SK-N-SH treated with all-trans-retinoic acid at 6 μM for 48 hours (cell line): ENCODE data around the gene PRKG2.

Source experiments
- ATAC-seq: fragments of 200-7000 bp; cut with Tn5 transposase; 3 replicates; pipeline ENCODE4 v1.9.1; 2020; ENCODE audit warnings: mild to moderate bottlenecking, moderate library complexity
- CSDC2 ChIP-seq: fragments of 250-450 bp; sonication (Bioruptor Pico); IDR thresholded peaks from 2 replicates; pipeline ENCODE4 v1.5.0; 2020; ENCODE audit warnings: mild to moderate bottlenecking, moderate library complexity
- CSRNP3 ChIP-seq: fragments of 250-450 bp; sonication (Bioruptor Pico); IDR thresholded peaks from 2 replicates; pipeline ENCODE4 v1.5.1; 2021; ENCODE audit warnings: mild to moderate bottlenecking, moderate library complexity
- ESRRG ChIP-seq: fragments of 250-450 bp; sonication (Bioruptor Pico); IDR thresholded peaks from 2 replicates; pipeline ENCODE4 v1.6.1; 2021; ENCODE audit warnings: mild to moderate bottlenecking
- GLIS3 ChIP-seq: fragments of 250-450 bp; sonication (Bioruptor Pico); IDR thresholded peaks from 2 replicates; pipeline ENCODE4 v1.5.0; 2020; ENCODE audit warnings: mild to moderate bottlenecking, moderate library complexity
- ISL1 ChIP-seq: fragments of 250-450 bp; sonication (Bioruptor Pico); IDR thresholded peaks from 2 replicates; pipeline ENCODE4 v2.1.2; 2022; ENCODE audit warnings: mild to moderate bottlenecking, moderate library complexity
- OSR1 ChIP-seq: fragments of 250-450 bp; sonication (Bioruptor Pico); IDR thresholded peaks from 2 replicates; pipeline ENCODE4 v1.8.0; 2022; ENCODE audit warnings: moderate library complexity, mild to moderate bottlenecking, inconsistent platforms
- PATZ1 ChIP-seq: fragments of 250-450 bp; sonication (Bioruptor Pico); IDR thresholded peaks from 2 replicates; pipeline ENCODE4 v1.8.0; 2020; ENCODE audit warnings: mild to moderate bottlenecking, moderate library complexity, borderline replicate concordance
- POU6F1 ChIP-seq: fragments of 250-450 bp; sonication (Bioruptor Pico); IDR thresholded peaks from 2 replicates; pipeline ENCODE4 v1.8.0; 2021; ENCODE audit warnings: low read depth, mild to moderate bottlenecking, moderate library complexity, borderline replicate concordance
- PPARA ChIP-seq: fragments of 250-450 bp; sonication (Bioruptor Pico); IDR thresholded peaks from 2 replicates; pipeline ENCODE4 v1.5.0; 2020; ENCODE audit warnings: mild to moderate bottlenecking, borderline replicate concordance
- RARB ChIP-seq: fragments of 250-450 bp; sonication (Bioruptor Pico); IDR thresholded peaks from 2 replicates; pipeline ENCODE4 v1.8.0; 2021; ENCODE audit warnings: mild to moderate bottlenecking, moderate library complexity
- SNAI2 ChIP-seq: fragments of 250-450 bp; sonication (Bioruptor Pico); IDR thresholded peaks from 2 replicates; pipeline ENCODE4 v1.5.0; 2020; ENCODE audit warnings: mild to moderate bottlenecking, moderate library complexity
- TCF4 ChIP-seq: fragments of 250-450 bp; sonication (Bioruptor Pico); IDR thresholded peaks from 2 replicates; pipeline ENCODE4 v1.8.0; 2021; ENCODE audit warnings: mild to moderate bottlenecking, moderate library complexity, borderline replicate concordance
- TOX ChIP-seq: fragments of 250-450 bp; sonication (Bioruptor Pico); IDR thresholded peaks from 2 replicates; pipeline ENCODE4 v1.8.0; 2021; ENCODE audit warnings: mild to moderate bottlenecking, moderate library complexity, borderline replicate concordance
- TSHZ2 ChIP-seq: fragments of 250-450 bp; sonication (Bioruptor Pico); IDR thresholded peaks from 2 replicates; pipeline ENCODE4 v1.5.0; 2020; ENCODE audit warnings: mild to moderate bottlenecking, moderate library complexity
- ZC3H10 ChIP-seq: fragments of 250-450 bp; sonication (Bioruptor Pico); IDR thresholded peaks from 2 replicates; pipeline ENCODE4 v1.5.1; 2021; ENCODE audit warnings: mild to moderate bottlenecking, moderate library complexity
- ZFP3 ChIP-seq: fragments of 250-450 bp; sonication (Bioruptor Pico); IDR thresholded peaks from 2 replicates; pipeline ENCODE4 v1.5.0; 2020; ENCODE audit warnings: mild to moderate bottlenecking, moderate library complexity
- ZFP30 ChIP-seq: fragments of 450-650 bp; formaldehyde crosslinking; IDR thresholded peaks from 2 replicates; pipeline ENCODE4 v1.5.0; 2022; ENCODE audit warnings: mild to moderate bottlenecking, moderate library complexity
- ZNF70 ChIP-seq: fragments of 450-650 bp; formaldehyde crosslinking; IDR thresholded peaks from 2 replicates; pipeline ENCODE4 v1.5.0; 2020; ENCODE audit warnings: mild to moderate bottlenecking, moderate library complexity
- ZNF8 ChIP-seq: fragments of 450-650 bp; formaldehyde crosslinking; IDR thresholded peaks from 2 replicates; pipeline ENCODE4 v1.5.0; 2020; ENCODE audit warnings: mild to moderate bottlenecking, moderate library complexity

Gene PRKG2

GRCh38 chr4:81116566-81116965 is 98.5 kb downstream of the PRKG2 start:
- no peak for TF ChIP-seq SNAI2 (CRISPR knock-in tag)
- no peak for ATAC-seq

GRCh38 chr4:81113024-81113423 is 102.0 kb downstream of the PRKG2 start:
- TF ChIP-seq PPARA (CRISPR knock-in tag) (no peak), GLIS3 (CRISPR knock-in tag) (no peak), ZC3H10 (CRISPR knock-in tag) (no peak), PATZ1 (CRISPR knock-in tag) (no peak), TSHZ2 (CRISPR knock-in tag) (no peak), CSRNP3 (no peak), POU6F1 (no peak), ZNF70 (CRISPR knock-in tag) (no peak), ESRRG (CRISPR knock-in tag) (no peak), SNAI2 (CRISPR knock-in tag) (no peak), ISL1 (CRISPR knock-in tag) (no peak), OSR1 (CRISPR knock-in tag) (no peak), RARB (CRISPR knock-in tag) (no peak), ZFP30 (CRISPR knock-in tag) (no peak), ZFP3 (CRISPR knock-in tag) (no peak), ZNF8 (no peak)
- TF ChIP-seq, all 23 proteins: peak for 0
- no peak for ATAC-seq

GRCh38 chr4:81109356-81109755 is 105.7 kb downstream of the PRKG2 start:
- no peak for TF ChIP-seq TOX
- no peak for TF ChIP-seq CSDC2 (CRISPR knock-in tag)
- no peak for TF ChIP-seq ESRRG (CRISPR knock-in tag)
- TF ChIP-seq ZFP3 (CRISPR knock-in tag): no peak
- TF ChIP-seq PPARA (CRISPR knock-in tag): no peak
- ATAC-seq: no peak

GRCh38 chr4:81106150-81106549 is 108.9 kb downstream of the PRKG2 start:
- no peak for ATAC-seq
- no peak for TF ChIP-seq ISL1 (CRISPR knock-in tag)
- TF ChIP-seq CSDC2 (CRISPR knock-in tag): no peak
- TF ChIP-seq ZNF70 (CRISPR knock-in tag): no peak
- TF ChIP-seq OSR1 (CRISPR knock-in tag): no peak
- TF ChIP-seq ZFP3 (CRISPR knock-in tag): no peak
- TF ChIP-seq POU6F1: no peak

- no peak for ATAC-seq
- TF ChIP-seq TSHZ2 (CRISPR knock-in tag) (no peak), TCF4 (CRISPR knock-in tag) (no peak), PPARA (CRISPR knock-in tag) (no peak), ISL1 (CRISPR knock-in tag) (no peak), RARB (CRISPR knock-in tag) (no peak), ZNF70 (CRISPR knock-in tag) (no peak), TOX (no peak), ZNF8 (no peak), OSR1 (CRISPR knock-in tag) (no peak), ZFP3 (CRISPR knock-in tag) (no peak), POU6F1 (no peak)
Observed at GRCh38 chr4:81102107-81102506, 112.9 kb downstream of the PRKG2 start.
